Activated CD8-positive, alpha-beta memory T cell treated with anti-CD3 and anti-CD28 coated beads, Interleukin-2, amount 50 U/mL, for 24 hours (primary cell): ENCODE data around the gene PALD1.

Source experiments
- DNase-seq: peaks from one replicate; pipeline ENCODE4 v3.0.0-alpha.2; 2020; ENCODE audit errors: extremely low read depth

Gene PALD1

DNA sequence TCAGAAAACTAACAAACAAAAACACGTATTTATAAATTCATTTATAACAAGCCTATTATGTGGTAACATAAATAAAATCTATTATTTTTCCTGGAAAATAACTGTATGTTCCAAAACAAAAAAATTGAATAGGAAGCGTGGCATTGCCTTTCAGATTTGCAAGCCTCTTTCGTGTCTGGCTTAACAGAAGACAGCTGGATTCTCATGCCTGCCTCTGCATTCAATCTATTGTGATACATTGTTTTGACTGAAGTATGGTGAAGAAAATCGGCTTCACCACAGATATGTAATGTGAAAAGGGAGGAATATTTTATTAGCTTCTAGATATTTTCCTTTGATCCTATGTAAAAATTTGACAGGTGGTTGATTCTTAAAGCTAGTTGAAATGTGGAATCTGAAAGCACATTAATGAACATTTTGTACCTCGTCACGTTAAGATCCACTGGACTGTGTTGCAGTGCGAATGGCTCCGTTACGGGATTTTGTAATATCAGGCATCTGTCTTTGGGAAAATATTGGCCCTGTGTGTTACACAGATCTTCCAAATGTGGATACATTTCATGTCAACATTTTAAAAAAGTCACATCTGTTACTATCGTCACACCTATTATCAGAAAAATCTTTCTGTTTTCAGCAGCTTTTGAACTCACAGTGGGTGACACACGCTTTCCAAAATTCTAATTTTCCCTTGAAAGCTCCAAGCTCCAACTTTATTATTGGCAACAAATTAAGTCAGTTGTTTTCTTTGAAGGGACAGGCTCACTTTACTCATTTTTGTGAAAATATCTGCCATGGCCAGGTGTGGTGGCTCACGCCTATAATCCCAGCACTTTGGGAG lies 26.2 kb downstream of the PALD1 start:
- no peak for DNase-seq

- no peak for DNase-seq
These were observed 27.3 kb downstream of the PALD1 start for GRCh38 chr10:70505908-70506307.

DNA sequence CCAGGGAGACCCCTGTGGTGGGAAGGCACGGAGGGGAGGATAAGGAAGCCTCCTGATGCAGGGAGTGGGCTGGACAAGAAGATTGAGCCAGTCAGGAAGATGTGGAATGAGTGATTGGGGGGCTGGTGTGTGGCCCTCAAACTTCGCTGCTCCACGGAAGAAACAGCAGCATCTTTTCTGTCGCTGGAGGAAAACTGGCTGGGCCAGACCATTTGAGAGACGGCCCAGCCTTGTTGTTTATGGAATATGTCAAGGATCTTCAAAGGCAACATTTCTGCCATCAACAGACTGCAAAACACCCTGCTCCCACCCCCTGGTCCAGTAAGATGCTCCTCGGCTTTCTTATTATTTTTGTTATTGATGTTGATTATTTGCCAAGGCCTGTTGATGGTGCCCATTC lies 29.4 kb downstream of the PALD1 start:
- DNase-seq, result no peak

DNA sequence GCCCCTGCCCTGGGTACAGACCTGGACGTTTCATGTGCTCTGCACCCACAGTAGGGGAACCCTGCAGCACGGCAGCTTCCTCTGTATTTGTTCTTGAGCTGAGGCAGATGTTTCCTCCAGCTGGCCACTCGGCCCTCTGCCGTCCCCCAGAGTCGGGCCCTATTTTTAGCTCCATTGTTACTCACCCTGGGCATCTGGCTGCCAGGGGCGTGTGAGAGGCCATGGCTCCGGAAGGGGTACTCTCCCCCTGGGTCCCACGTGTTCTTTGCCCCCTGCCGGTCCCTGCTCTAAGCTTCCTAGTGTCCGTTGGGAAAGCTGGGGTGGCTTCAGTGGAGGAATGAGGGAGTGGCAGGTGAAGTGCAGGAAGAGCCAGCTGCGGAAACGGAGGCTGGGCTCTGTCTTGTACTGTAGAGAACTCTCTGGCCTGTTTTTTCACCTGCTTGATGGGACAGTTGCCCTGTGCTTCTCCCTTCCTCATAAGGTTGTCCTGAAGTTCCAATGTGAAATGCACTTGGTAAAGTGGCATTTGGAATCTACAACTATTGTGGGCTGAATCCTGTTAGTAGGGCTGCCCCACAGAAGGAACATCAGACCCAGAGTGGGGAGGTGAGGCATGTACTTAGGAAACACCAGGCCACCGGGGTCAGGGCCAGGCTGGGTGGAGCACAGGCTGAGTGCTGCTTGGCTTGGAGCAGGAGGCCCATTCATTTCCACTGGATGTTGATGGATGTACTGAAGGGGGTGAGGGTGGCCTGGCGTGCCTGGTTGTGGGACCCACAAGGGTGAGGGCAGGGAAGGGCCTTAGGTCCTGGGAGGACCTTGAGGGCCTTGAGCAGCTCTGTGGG lies 30.6 kb downstream of the PALD1 start:
- DNase-seq, result no peak

DNA sequence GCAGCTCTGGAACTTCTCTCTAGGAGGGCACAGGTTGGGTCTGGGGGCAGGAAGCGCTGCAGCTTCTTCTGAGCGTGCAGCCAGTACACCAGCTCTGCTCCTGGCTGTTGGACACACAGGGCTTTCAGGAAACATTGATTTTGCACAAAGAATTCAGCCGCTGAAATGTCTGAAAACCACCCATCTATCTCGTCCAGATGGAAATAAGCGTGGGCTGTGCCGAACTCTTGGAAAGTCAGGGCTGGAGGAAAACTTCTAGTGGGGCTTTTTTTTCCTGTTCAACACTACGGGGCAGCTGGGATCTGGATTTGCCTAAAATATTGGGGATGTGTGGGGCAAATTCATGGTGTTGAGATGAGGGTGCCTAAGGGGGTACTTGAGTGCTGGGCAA lies 31.2 kb downstream of the PALD1 start:
- DNase-seq, result no peak

DNA sequence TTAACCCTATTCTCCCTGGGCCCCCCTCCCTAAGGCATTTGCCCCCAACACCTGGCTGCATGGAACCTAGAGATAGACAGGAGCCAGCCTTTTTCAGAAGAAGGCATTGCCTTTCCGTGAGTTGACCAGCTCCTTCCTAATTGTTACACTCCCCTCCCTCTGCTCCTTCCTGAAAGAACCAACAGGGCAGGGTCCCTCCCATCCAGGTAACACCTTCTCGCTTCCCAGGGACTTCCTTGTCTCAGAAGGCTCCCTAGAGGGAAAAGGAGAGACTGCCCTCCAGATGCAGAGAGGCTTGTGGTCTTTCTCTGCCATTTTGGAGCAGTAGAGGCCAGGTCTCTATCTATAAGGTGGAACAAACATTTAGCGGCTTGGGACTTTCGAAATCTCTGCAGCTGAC lies 31.9 kb downstream of the PALD1 start:
- DNase-seq, result no peak

DNA sequence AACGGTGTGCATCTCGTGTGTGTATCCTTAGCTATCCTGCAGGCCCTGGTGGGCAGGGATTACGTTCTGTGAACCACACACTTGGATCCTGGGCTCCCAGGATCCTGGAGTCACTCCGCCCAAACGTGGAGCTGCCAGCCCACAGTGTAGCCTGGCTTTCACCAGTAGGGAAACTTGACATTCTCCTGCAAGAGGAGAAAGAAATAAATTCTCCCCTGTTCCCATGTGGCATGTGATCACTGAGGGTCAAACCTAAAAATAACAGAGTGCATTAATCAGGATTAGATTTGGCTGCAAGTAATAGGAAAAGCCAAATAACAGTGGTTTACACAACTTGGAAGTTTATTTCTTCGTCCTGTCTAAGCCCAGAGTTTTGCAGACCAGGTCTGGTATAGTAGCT lies 32.3 kb downstream of the PALD1 start:
- DNase-seq, result no peak

DNA sequence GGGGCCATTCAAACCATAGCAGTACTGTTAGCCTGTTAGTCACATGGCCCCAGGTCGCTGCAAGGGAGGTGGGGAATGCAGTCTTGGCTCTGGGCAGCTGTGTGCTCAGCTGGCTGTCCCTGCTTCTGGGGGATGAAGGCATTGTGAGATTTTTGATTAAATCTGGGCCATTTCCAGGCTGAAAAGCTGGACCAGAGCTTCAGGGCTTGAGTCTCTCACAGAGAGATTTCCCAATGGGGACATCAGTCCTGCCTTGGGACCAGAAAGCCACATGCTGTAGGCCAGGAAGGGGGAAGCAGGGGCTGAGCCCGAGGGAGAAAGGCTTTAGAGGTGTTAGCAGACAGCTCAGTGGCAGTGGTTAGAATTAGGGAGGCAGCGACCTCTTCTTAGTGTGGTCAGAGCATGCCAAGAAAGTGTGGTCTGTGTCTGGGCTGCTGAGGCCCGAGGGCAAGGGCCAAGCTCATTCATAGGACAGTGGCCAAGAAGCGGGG lies 33.6 kb downstream of the PALD1 start:
- DNase-seq, result no peak

DNA sequence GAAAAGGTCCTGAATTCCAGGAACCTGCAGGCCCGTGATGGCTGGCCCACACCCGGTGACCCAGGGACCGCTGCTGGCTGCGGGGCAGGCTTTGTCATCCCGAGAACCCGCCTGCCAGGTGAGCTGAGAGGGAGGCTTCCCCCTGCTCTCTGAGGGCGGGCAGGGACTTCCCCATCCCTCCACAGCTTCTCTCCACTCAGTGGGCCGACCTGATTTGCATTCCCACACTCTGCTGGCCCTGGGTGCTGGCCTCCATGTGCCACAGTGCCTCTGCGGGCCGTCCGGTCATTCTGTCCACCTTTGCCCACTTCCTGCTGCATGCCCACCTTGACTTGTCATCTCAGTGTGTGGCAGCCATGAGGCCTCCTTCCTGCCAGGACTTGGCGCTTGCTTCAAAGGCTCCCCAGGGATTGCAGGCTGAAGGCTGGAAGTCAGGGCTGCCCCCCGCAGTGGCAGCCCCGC lies 35.3 kb downstream of the PALD1 start:
- DNase-seq, result no peak

- DNase-seq, result no peak
These were observed 36.0 kb downstream of the PALD1 start for GRCh38 chr10:70514591-70514990.

- no peak for DNase-seq
These were observed 36.6 kb downstream of the PALD1 start for GRCh38 chr10:70515035-70515667.

DNA sequence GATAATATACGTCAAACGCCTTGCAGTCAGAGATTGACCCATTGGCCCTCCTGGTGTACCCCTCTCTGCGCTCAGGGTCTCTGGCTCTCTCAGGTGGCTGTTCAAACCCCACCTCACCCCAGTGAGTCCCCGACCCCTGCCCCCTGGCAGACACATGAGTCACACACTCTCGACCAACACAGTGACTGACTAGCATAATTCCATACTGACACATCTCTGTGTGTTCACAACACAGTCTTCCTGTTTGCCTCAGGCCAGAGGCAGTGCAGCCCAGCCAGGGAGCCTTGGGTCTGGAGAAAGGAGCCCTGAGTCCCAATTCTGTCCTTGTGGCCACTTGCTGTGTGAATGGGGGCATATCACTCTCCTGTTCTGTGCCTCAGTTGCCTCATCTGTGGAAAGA lies 40.1 kb downstream of the PALD1 start:
- no peak for DNase-seq

GRCh38 chr10:70523057-70523456 lies 44.5 kb downstream of the PALD1 start:
- no peak for DNase-seq

- DNase-seq, result no peak
These were observed 45.0 kb downstream of the PALD1 start for GRCh38 chr10:70523549-70523948.

DNA sequence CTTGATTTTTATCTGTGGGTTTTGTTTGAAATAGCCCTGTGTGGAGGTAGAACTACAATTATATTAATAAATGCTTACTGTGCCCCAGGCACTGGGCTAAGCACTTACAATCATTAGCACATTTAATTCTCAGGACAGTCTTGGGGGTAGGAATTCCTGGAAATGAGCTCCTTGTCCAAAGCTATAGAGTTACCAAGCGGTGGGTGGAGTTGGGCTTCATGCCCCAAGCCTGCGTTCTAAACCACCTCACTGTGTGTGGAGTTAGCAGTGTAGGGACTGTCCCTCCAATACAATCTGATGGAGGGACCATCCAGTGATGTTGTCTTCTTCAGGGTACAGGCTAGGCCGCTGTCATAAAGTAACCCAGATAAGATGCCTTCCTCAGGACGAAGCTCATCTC lies 49.7 kb downstream of the PALD1 start:
- DNase-seq, result no peak

DNA sequence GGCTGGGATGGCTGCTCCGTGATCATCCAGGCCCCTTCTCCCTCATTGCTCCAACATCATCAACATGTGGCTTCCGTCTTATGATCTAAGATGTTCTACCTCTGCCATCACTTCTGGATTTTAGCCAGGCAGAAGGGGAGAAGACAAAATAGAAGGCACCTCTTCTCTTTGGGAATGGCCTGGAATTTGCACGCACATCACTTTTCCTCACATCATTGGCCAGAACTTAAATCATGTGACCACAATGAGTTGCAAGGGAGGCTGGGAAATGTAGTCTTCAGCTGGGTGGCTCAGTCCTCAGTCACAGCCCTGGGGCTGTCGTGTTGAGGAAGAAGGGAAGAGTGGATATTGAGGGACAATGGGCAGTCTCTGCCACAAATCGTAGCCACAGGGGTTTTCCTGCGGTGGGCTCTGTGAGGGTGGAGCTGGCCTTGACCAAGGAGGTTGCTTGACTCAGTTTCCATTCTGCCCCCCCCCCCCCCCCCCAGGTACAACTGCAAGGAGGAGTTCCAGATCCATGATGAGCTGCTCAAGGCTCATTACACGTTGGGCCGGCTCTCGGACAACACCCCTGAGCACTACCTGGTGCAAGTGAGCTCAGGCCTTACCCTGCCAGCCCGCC lies 50.3 kb downstream of the PALD1 start:
- DNase-seq, result no peak

DNA sequence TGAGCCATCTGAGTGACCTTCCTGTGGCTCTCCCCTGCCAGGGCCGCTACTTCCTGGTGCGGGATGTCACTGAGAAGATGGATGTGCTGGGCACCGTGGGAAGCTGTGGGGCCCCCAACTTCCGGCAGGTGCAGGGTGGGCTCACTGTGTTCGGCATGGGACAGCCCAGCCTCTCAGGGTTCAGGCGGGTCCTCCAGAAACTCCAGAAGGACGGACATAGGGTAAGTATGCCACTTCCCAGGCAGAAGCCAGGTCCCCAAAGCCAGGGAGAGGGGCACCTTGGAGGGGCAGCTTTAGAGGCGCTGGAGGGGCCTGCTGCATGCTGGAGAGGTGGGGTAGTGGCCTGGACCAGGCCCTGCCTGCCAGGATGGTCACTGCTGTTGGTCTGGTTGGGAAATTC lies 51.3 kb downstream of the PALD1 start:
- no peak for DNase-seq

DNA sequence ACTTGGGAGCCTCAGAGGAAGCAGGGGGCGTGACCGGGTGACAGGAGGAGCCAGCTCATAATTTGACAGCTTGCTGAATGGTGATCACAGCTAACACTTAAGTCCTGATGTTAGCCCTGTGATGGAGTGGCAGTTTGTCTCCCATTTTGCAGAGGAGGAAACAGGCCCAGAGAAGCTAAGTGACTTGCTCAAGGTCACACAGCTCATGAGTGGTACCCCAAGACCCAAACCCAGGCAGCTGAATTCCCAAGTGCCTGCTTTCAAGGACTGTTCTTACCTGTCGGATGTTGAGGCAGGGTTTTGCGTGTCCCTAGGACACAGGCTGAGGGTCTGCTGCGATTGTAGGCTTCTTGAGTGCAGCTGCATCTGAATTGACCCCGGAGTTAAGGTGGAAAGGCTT lies 51.7 kb downstream of the PALD1 start:
- no peak for DNase-seq

DNA sequence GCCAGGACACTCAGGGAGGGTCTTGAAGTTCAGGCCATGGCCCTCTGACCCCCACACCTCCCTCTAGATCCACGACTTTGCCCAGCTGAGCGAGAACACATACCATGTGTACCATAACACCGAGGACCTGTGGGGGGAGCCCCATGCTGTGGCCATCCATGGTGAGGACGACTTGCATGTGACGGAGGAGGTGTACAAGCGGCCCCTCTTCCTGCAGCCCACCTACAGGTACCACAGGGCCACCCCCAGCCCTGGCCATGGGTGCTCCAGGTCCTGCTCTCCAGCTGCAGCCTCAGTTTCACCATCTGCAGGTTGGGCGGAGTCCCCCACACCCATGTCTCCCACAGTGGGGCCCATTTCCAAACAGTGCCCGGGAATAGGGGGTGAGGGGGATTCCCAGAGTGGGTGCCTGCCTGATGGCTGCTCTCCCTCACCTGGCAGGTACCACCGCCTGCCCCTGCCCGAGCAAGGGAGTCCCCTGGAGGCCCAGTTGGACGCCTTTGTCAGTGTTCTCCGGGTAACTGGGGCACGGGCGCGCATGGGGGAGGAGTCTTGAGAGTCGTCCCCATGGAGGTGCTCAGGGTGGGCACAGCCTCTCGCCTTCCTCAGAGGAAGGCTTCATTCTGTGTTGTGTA lies 54.1 kb downstream of the PALD1 start:
- DNase-seq, result no peak

- no peak for DNase-seq
These were observed 54.6 kb downstream of the PALD1 start for GRCh38 chr10:70533189-70533558.

GRCh38 chr10:70534281-70534680 lies 55.7 kb downstream of the PALD1 start:
- DNase-seq, result no peak

DNA sequence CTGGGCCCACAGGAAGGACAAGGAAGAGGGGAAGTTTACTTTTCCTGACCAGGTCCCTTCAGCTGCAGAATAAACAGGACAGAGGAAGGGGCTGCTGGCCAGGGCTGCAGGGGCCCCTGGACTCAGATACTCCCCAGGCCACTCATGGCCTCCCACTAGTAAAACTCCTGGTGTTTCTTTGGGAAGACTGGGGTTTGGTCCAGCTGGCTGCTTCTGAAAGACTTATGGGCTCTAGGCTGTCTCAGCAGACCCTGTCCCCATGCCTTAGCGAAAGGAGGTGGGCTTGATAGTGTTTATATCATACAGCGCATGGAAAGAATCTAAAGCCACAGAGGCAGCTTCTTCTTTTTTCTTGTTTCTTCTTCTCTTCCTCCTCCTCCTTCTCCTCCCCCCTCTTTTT lies 56.4 kb downstream of the PALD1 start:
- DNase-seq, result no peak
